ENCODE data around the gene SESN2.

SESN2 gene, protein sequence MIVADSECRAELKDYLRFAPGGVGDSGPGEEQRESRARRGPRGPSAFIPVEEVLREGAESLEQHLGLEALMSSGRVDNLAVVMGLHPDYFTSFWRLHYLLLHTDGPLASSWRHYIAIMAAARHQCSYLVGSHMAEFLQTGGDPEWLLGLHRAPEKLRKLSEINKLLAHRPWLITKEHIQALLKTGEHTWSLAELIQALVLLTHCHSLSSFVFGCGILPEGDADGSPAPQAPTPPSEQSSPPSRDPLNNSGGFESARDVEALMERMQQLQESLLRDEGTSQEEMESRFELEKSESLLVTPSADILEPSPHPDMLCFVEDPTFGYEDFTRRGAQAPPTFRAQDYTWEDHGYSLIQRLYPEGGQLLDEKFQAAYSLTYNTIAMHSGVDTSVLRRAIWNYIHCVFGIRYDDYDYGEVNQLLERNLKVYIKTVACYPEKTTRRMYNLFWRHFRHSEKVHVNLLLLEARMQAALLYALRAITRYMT

GRCh38 chr1:28259252-28259933 is at the start of gene SESN2:
Gene SESN2, plus strand, starts transcription at chr1:28259518. Its CDS starts 330 bp downstream, at chr1:28259848.
- DNase-seq (ENCODE audit: low read depth), result peak; percentile 100

- DNase-seq (ENCODE audit: low read depth), result no peak
Measured at GRCh38 chr1:28209700-28210099, 49.6 kb upstream of the SESN2 start.

- DNase-seq (ENCODE audit: low read depth), result no peak
Measured at GRCh38 chr1:28213315-28213714, 46.0 kb upstream of the SESN2 start.

DNA sequence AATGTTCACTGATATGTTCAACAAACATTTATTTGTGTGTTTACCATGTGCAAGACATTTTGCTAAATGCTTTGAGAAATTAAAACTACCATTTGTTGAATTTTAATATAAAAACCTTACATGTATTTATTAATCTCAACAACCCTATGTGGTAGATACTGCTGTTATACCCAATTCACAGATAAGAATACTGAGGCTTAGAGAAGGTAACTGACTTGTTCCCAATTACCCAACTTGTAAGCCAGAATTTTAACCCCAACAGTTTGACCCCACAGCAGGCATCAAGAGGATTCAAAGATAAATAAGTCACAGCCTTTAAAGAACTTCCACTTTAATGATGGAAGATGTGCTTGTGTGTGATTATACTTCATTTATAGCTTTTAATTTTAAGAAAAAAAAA is 30.2 kb upstream of the SESN2 start:
- DNase-seq (ENCODE audit: low read depth), result no peak

GRCh38 chr1:28229996-28230395 is 29.3 kb upstream of the SESN2 start:
- no peak for DNase-seq (ENCODE audit: low read depth)

- peak; percentile 93 for DNase-seq (ENCODE audit: low read depth)
Measured at GRCh38 chr1:28232558-28233263, 26.6 kb upstream of the SESN2 start, which contains the start of gene DNAJC8. Gene DNAJC8, minus strand, starts transcription at chr1:28233029. Its CDS starts 31 bp downstream, at chr1:28232998.

DNA sequence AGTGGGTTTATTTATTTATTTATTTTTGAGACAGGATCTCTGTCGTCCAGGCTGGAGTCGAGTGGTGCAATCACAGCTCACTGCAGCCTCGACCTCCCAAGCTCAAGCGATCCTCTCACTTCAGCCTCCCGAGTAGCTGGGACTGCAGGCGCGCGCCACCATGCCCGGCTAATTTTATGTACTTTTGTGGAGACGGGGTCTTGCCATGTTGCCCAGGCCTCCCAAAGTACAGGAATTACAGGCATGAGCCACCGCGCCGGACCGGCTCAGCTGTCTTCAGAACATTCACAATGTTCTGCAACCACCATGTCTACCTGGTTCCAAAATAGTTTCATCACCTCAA is 26.1 kb upstream of the SESN2 start:
- no peak for DNase-seq (ENCODE audit: low read depth)

DNA sequence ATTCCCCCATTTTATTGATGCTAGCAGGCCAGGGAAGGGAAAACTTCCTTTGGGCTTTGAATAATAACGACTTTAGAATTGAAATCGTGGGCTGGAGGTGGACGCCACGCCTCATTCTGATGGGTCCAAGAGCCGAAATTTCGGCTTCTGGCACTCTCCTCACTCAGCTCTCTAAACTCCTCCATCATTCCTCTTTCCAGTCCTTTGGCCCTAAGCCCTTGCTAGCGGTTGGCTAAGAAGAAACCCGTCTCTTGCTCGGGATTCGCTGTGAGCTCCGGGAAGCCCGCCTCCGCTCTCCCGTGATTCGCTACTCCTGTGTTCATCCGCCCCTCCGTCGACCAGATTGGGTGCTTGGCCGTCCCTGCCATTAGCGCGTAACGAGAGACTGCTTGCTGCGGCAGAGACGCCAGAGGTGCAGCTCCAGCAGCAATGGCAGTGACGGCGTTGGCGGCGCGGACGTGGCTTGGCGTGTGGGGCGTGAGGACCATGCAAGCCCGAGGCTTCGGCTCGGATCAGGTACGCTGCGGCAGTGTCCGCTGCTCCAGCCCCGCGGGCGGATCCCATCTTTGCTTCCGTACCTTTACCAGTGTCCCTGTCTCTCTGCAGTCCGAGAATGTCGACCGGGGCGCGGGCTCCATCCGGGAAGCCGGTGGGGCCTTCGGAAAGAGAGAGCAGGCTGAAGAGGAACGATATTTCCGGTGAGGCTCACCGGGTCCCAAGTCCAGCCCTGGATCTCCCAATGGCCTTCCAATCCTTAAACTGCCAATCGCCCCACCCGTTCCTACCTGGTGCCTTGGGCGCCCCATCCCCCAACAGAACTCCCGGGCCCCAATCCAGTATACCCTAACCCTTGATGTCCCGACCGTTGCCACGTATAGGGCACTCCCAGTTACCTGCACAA is 23.3 kb upstream of the SESN2 start, which contains the start of gene ATP5IF1:
ATP5IF1 (plus strand) TSS at position 370 of the 901 bp plus-strand sequence; CDS start at position 430, 60 bp downstream.
- peak; percentile 92 for DNase-seq (ENCODE audit: low read depth)

DNA sequence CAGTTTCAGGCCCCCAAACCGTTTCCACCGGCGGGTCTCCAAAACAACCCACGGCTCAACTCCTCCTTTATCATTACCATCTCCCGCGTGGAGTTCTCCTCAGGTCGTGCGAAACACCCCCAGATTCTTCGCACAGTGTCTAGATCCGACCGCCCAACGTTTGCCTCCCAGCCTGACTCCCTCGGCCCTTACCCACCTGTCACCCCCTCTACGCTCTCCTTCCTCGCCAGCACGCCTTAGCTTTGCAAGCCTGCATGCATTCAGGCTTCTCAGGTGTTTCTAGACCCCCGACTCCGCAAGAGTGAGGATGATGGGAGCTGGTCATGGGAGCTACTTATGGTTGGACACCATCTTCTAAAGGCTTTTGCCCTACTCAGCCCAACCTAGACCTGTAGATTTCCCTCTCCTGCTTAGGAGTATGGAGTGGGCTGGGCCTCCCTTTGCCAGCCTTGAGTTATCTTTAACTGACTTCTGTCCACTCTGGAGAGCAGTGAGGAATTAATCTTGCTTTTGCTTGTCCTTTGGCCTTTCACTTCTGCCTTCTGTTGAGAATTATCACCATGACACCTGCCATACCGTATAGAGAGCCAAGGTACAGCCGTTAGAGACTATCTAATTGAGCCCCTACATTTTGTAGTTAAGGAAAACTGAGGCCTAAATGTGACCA is 22.5 kb upstream of the SESN2 start:
- no peak for DNase-seq (ENCODE audit: low read depth)

DNA sequence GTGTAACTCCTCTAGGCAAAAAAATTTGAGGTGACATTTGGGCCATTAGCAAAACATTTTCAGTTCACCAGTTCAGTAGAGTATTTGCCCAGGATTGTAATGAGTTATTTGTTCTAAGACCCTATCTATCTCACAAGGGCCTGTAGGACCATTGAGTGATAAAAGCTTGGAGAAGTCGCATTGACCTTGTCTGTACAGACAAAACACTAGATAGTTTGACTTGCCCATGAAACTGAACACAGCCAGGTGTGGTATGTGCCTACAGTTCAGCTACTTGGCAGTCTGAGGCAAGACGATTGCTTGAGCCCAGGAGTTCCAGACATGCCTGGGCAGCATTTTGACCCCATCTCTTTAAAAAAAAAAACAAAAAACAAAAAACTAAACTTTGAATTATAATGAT is 20.3 kb upstream of the SESN2 start:
- no peak for DNase-seq (ENCODE audit: low read depth)

DNA sequence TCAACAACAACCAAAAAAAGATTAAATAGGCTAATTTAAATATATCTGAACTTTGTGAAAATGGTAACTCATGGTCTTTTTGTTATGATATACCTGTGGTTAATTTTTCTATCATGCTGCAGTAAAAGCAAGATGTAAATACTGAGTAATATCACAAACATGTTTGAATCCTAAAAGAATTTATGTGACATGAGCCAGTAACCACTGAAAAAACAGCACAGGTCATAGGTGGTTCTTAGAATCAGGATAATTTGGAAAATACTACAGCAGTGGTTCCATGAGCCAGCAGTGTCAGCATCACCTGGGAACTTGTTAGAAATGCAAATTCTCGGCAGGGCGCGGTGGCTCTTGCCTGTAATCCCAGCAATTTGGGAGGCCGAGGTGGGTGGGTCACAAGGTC is 19.3 kb upstream of the SESN2 start:
- no peak for DNase-seq (ENCODE audit: low read depth)

- DNase-seq (ENCODE audit: low read depth), result no peak
Measured at GRCh38 chr1:28241638-28242241, 17.6 kb upstream of the SESN2 start.

- no peak for DNase-seq (ENCODE audit: low read depth)
Measured at GRCh38 chr1:28243685-28244311, 15.5 kb upstream of the SESN2 start.

DNA sequence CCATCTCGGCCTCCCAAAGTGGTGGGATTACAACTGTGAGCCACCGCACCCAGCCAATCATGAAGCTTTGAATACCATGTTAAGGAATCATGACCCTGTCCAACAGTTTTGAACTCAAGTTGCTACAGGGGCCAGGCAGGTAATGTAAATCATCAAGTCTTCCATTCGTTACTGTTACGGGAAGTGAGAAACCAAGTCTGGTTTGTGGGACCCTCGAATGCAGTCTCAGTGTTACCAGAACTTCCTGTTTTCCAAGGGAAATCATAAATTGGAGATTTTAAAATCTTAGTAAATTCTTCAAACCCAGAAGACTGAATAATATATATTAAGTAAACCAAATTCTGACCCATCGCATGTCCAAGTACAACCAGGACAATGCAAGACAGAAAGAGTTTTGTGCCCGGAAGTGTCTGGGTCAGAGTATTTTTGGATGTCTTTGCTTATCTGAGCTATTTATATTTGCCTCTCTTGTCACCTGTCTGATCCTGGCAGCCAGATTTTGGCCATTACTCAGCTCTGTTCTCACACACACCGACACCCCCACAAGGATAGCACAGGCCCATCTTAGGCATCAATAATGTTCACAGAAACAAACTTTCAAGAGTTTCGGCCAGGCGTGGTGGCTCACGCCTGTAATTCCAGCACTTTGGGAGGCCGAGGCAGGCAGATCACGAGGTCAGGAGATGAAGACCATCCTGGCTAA is 14.6 kb upstream of the SESN2 start:
- no peak for DNase-seq (ENCODE audit: low read depth)

- DNase-seq (ENCODE audit: low read depth), result no peak
Measured at GRCh38 chr1:28246427-28246832, 12.9 kb upstream of the SESN2 start.

GRCh38 chr1:28247612-28248272 is 11.6 kb upstream of the SESN2 start:
- no peak for DNase-seq (ENCODE audit: low read depth)

DNA sequence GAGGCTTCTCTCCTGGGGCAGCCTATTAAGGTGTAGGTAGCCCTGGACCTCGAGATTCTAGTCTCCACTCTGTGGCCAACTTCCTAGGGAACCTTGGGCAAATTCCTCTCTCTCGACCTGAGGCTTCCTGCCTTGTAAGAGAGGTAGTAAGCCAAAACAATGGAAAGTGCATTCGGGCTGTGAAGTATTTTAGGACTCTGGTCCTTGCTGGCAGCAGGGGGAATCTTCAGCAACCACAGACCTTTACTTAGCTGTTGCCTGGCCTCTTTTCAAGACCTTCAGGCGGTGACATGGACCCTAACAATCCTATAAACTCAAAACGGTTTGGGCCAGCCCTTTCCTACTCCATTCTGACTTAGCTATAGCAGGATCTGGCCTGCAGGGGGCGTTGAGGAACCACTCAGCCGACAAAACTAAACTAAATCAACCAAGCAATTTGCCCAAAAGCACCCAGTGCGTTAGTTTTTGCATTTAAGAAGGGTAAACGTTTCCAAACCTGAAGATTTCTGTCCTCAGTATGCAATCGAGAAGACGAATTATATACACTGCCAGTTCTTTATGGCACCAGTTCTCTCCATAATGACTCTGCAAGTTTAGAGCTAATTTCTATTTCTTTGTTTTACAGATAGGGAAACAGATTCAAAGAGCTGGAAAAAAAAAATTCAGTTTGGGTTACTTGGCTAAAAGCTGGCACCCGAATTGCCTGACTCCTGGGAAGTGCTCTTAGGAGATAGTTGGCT is 10.9 kb upstream of the SESN2 start:
- peak; percentile 74 for DNase-seq (ENCODE audit: low read depth)

Data from activated T-cell treated with anti-CD3 and anti-CD28 coated beads for 24 hours (primary cell).